ENCODE measurements around the gene VAV2. TPM values are rescaled to one million over a fixed set of nuclear protein-coding genes. Genes with fewer than 3 reads are reported as not detected.
A peak's percentile ranks its signal among the peaks of the same experiment; 100 is the strongest.

Gene VAV2
- total RNA-seq, 1 donor from 2014 or later = 33.7 TPM

- DNase-seq (ENCODE audit: extremely low read depth, low read depth, low spot score) = no peak
Measured at GRCh38 chr9:133791735-133792649, 200.1 kb downstream of the VAV2 start.

GRCh38 chr9:133791069-133791468, 201.1 kb downstream of the VAV2 start:
- DNase-seq (ENCODE audit: extremely low read depth, low read depth, low spot score) = no peak

GRCh38 chr9:133789778-133790177, 202.3 kb downstream of the VAV2 start:
- DNase-seq (ENCODE audit: extremely low read depth, low read depth, low spot score) = no peak

- peak; percentile 10 for DNase-seq (ENCODE audit: extremely low read depth, low read depth, low spot score)
Measured at GRCh38 chr9:133788819-133789717, 203.1 kb downstream of the VAV2 start.

GRCh38 chr9:133788045-133788818, 203.9 kb downstream of the VAV2 start:
- DNase-seq (ENCODE audit: extremely low read depth, low read depth, low spot score) = no peak

GRCh38 chr9:133787754-133788025, 204.4 kb downstream of the VAV2 start:
- no peak for DNase-seq (ENCODE audit: extremely low read depth, low read depth, low spot score)

- DNase-seq (ENCODE audit: extremely low read depth, low read depth, low spot score) = no peak
Measured at GRCh38 chr9:133786907-133787753, 205.0 kb downstream of the VAV2 start.

GRCh38 chr9:133786371-133786753, 205.8 kb downstream of the VAV2 start:
- no peak for DNase-seq (ENCODE audit: extremely low read depth, low read depth, low spot score)

GRCh38 chr9:133785753-133786370, 206.3 kb downstream of the VAV2 start:
- no peak for DNase-seq (ENCODE audit: extremely low read depth, low read depth, low spot score)

- no peak for DNase-seq (ENCODE audit: extremely low read depth, low read depth, low spot score)
Measured at GRCh38 chr9:133784731-133785561, 207.2 kb downstream of the VAV2 start.

GRCh38 chr9:133783331-133783731, 208.8 kb downstream of the VAV2 start:
- no peak for DNase-seq (ENCODE audit: extremely low read depth, low read depth, low spot score)

- peak; percentile 37 for DNase-seq (ENCODE audit: extremely low read depth, low read depth, low spot score)
Measured at GRCh38 chr9:133782157-133783130, 209.7 kb downstream of the VAV2 start.

GRCh38 chr9:133781828-133782135, 210.3 kb downstream of the VAV2 start:
- DNase-seq (ENCODE audit: extremely low read depth, low read depth, low spot score) = no peak

GRCh38 chr9:133780962-133781827, 210.9 kb downstream of the VAV2 start:
- no peak for DNase-seq (ENCODE audit: extremely low read depth, low read depth, low spot score)

- DNase-seq (ENCODE audit: extremely low read depth, low read depth, low spot score) = no peak
Measured at GRCh38 chr9:133780404-133780945, 211.6 kb downstream of the VAV2 start.

- no peak for DNase-seq (ENCODE audit: extremely low read depth, low read depth, low spot score)
Measured at GRCh38 chr9:133779516-133780403, 212.4 kb downstream of the VAV2 start.
